HepG2 (cell line): ENCODE data around the gene OR2F1. TPM values are rescaled to one million over a fixed set of nuclear protein-coding genes. Genes with fewer than 3 reads are reported as not detected.

ENCODE experiments used
- ASH2L ChIP-seq: fragments of 300-600, 200-600 bp; sonication (generic); IDR thresholded peaks from 2 replicates; pipeline ENCODE4 v1.7.0; 2017; ENCODE audit warnings: low read depth, mild to moderate bottlenecking, moderate library complexity, mixed read lengths, low read length; ENCODE audit not compliant: insufficient read length
- CAMTA2 ChIP-seq: sonication (generic); formaldehyde crosslinking; IDR thresholded peaks from 2 replicates; pipeline ENCODE4 v1.4.0; 2020; ENCODE audit warnings: mild to moderate bottlenecking, missing genetic modification reagents, borderline replicate concordance
- CCAR2 ChIP-seq: fragments of 200-400 bp; formaldehyde crosslinking; optimal IDR thresholded peaks from 2 replicates; pipeline ENCODE3; 2018; ENCODE audit warnings: low read depth, mild to moderate bottlenecking, low read length, moderate library complexity
- HOXA3 ChIP-seq: sonication (generic); formaldehyde crosslinking; IDR thresholded peaks from 2 replicates; pipeline ENCODE4 v1.5.0; 2020; ENCODE audit warnings: missing genetic modification reagents
- KDM6A ChIP-seq: IDR thresholded peaks from 2 replicates; pipeline ENCODE4 v1.6.1; 2016; ENCODE audit warnings: low read depth
- KMT2B ChIP-seq: IDR thresholded peaks from 2 replicates; pipeline ENCODE4 v1.6.1; 2016; ENCODE audit warnings: missing genetic modification reagents, missing compliant biosample characterization
- MYPOP ChIP-seq: sonication (generic); formaldehyde crosslinking; IDR thresholded peaks from 2 replicates; pipeline ENCODE4 v1.8.1; 2023; ENCODE audit warnings: mild to moderate bottlenecking, moderate library complexity, missing genetic modification reagents
- NFRKB ChIP-seq: fragments of 450-650 bp; IDR thresholded peaks from 2 replicates; pipeline ENCODE4 v1.6.1; 2017
- PCBP1 ChIP-seq: fragments of 200-400 bp; formaldehyde crosslinking; IDR thresholded peaks from 2 replicates; pipeline ENCODE4 v1.6.1; 2017; ENCODE audit warnings: mild to moderate bottlenecking, low read depth, low read length, borderline replicate concordance
- PCBP2 ChIP-seq: fragments of 200-400 bp; formaldehyde crosslinking; optimal IDR thresholded peaks from 2 replicates; pipeline ENCODE3; 2018; ENCODE audit warnings: low read length, low read depth; ENCODE audit not compliant: poor library complexity, severe bottlenecking
- PITX1 ChIP-seq: sonication (generic); formaldehyde crosslinking; IDR thresholded peaks from 2 replicates; pipeline ENCODE4 v1.5.1; 2020; ENCODE audit warnings: mild to moderate bottlenecking, missing genetic modification reagents
- STAT6 ChIP-seq: sonication (generic); formaldehyde crosslinking; IDR thresholded peaks from 2 replicates; pipeline ENCODE4 v1.4.0; 2020; ENCODE audit warnings: missing genetic modification reagents, mild to moderate bottlenecking, borderline replicate concordance
- SYNCRIP ChIP-seq: fragments of 200-400 bp; formaldehyde crosslinking; IDR thresholded peaks from 2 replicates; pipeline ENCODE4 v1.6.1; 2018; ENCODE audit warnings: mild to moderate bottlenecking, low read depth, low read length; ENCODE audit not compliant: insufficient read depth
- TP53 ChIP-seq: sonication (generic); formaldehyde crosslinking; conservative IDR thresholded peaks from 2 replicates; pipeline ENCODE4 v1.4.0; 2020; ENCODE audit warnings: missing genetic modification reagents
- XRCC5 ChIP-seq: fragments of 200-400 bp; formaldehyde crosslinking; optimal IDR thresholded peaks from 2 replicates; pipeline ENCODE3; 2017; ENCODE audit warnings: mild to moderate bottlenecking, low read length
- ZBTB14 ChIP-seq: sonication (generic); formaldehyde crosslinking; IDR thresholded peaks from 2 replicates; pipeline ENCODE4 v1.4.0; 2020; ENCODE audit warnings: missing genetic modification reagents
- ZFAT ChIP-seq: sonication (generic); formaldehyde crosslinking; conservative IDR thresholded peaks from 2 replicates; pipeline ENCODE4 v1.8.1; 2023; ENCODE audit warnings: missing genetic modification reagents, inconsistent platforms
- ZNF12 ChIP-seq: sonication (generic); formaldehyde crosslinking; IDR thresholded peaks from 2 replicates; pipeline ENCODE4 v1.5.0; 2020; ENCODE audit warnings: missing genetic modification reagents
- ZNF335 ChIP-seq: sonication (generic); formaldehyde crosslinking; IDR thresholded peaks from 2 replicates; pipeline ENCODE4 v1.4.0; 2020; ENCODE audit warnings: missing genetic modification reagents
- ZNF44 ChIP-seq: sonication (generic); formaldehyde crosslinking; IDR thresholded peaks from 2 replicates; pipeline ENCODE4 v1.5.1; 2020; ENCODE audit warnings: mild to moderate bottlenecking, missing genetic modification reagents
- ZNF576 ChIP-seq: sonication (generic); formaldehyde crosslinking; IDR thresholded peaks from 2 replicates; pipeline ENCODE4 v1.4.0; 2020; ENCODE audit warnings: mild to moderate bottlenecking, missing genetic modification reagents
- ZNF629 ChIP-seq: sonication (generic); formaldehyde crosslinking; conservative IDR thresholded peaks from 2 replicates; pipeline ENCODE4 v1.5.0; 2020; ENCODE audit warnings: missing genetic modification reagents
- ZNF672 ChIP-seq: sonication (generic); formaldehyde crosslinking; IDR thresholded peaks from 2 replicates; pipeline ENCODE4 v1.8.1; 2022; ENCODE audit warnings: missing genetic modification reagents
- ZNF770 ChIP-seq: sonication (generic); formaldehyde crosslinking; IDR thresholded peaks from 2 replicates; pipeline ENCODE4 v1.5.0; 2020; ENCODE audit warnings: mild to moderate bottlenecking, missing genetic modification reagents
- ZNF780A ChIP-seq: sonication (generic); formaldehyde crosslinking; IDR thresholded peaks from 2 replicates; pipeline ENCODE4 v1.8.0; 2022; ENCODE audit warnings: mild to moderate bottlenecking, missing genetic modification reagents, moderate library complexity
- ZSCAN30 ChIP-seq: sonication (generic); formaldehyde crosslinking; IDR thresholded peaks from 2 replicates; pipeline ENCODE4 v1.5.0; 2020; ENCODE audit warnings: mild to moderate bottlenecking, missing genetic modification reagents
- polyA plus RNA-seq, 8 experiments: library from polyadenylated mRNA; depleted of rRNA in 3 of 8; stranded (reverse) in 7 of 8; unstranded in 1 of 8; fragments of >200 nt; fragmentation: Illumina TruSeq in 4 of 8; extraction: Trizol in 4 of 8; gene quantifications; 2 replicates each; pipeline versions ENCODE4 v1.2.1 to v1.2.3, GENCODE V29; 2011 to 2016; ENCODE audit warnings: low read depth in 4 of 8, missing spikeins in 1 of 8, mixed read lengths in 1 of 8; ENCODE audit not compliant: insufficient read depth in 1 of 8
- total RNA-seq, 5 experiments: library from RNA; depleted of rRNA; stranded (reverse); fragments of >200 nt; fragmentation: Illumina TruSeq; extraction: Trizol; gene quantifications; 2 replicates each; pipeline ENCODE4 v1.2.3, GENCODE V29; 2016; ENCODE audit warnings: low read depth in 1 of 5

OR2F1 gene
- total and polyA plus RNA-seq, 2 of the 13 experiments (the other 11 are each of a cell fraction or from before 2014, with no cell fraction given): 0.36 to 1.5 TPM

- TF ChIP-seq SYNCRIP (no peak), MYPOP (CRISPR knock-in tag) (peak; percentile 75; the same call in 1 of the 2 replicates), ASH2L (peak; percentile 77), ZNF335 (CRISPR knock-in tag) (peak; percentile 64; the same call in 1 of the 2 replicates), HOXA3 (CRISPR knock-in tag) (peak; percentile 87), ZSCAN30 (no peak), TP53 (CRISPR knock-in tag) (no peak), ZNF12 (CRISPR knock-in tag) (peak; percentile 79), XRCC5 (peak; percentile 69), CAMTA2 (CRISPR knock-in tag) (no peak), NFRKB (no peak), ZNF44 (CRISPR knock-in tag) (no peak), ZNF780A (CRISPR knock-in tag) (no peak), KDM6A (CRISPR knock-in tag) (peak; percentile 89), PITX1 (CRISPR knock-in tag) (peak; percentile 84), ZNF576 (CRISPR knock-in tag) (no peak), ZFAT (no peak), ZBTB14 (CRISPR knock-in tag) (no peak), PCBP1 (no peak), STAT6 (CRISPR knock-in tag) (0 out of 2 replicates have a peak, but pooled peaks have one; percentile 34), ZNF629 (CRISPR knock-in tag) (peak; percentile 33; the same call in 1 of the 2 replicates), ZNF672 (CRISPR knock-in tag) (no peak), CCAR2 (no peak), PCBP2 (no peak), ZNF770 (no peak), KMT2B (peak; percentile 39; the same call in 1 of the 2 replicates)
Observed at GRCh38 chr7:143906895-143907294, 47.7 kb upstream of the OR2F1 start (continued).
